ENCODE measurements around the gene SGMS1.

SGMS1 gene

DNA sequence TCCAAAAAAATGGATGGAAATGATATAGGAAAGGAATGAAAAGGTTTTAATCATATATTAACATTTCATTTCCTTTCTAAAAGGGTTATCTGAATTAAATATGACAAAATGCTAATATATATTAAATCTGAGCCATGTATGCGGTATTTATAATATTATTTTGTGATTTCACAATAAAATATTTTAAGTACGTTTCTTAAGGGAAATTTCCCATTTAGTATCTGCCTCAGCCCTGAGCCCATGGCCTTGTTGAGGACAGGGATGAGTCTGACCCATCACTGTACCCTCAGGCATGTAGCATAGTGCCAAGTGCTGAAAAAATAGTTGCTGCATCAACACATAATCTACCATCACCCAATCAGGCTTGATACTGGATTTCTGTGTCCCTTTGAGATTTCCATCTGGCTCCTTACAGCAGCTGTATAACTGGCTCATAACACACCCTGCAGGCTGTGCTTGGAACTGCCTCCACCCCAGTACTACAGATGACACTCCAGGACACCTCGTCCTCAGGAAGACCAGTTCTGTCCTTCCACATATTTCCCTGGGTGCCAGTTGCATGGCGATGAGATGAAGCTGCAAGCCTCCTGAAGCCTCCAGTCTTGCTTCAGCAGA lies 313.1 kb downstream of the SGMS1 start:
- H3K4me3 ChIP-seq (ENCODE audit: low read depth, low read length), result no peak overlapping the region
- TF ChIP-seq, protein P1, sequence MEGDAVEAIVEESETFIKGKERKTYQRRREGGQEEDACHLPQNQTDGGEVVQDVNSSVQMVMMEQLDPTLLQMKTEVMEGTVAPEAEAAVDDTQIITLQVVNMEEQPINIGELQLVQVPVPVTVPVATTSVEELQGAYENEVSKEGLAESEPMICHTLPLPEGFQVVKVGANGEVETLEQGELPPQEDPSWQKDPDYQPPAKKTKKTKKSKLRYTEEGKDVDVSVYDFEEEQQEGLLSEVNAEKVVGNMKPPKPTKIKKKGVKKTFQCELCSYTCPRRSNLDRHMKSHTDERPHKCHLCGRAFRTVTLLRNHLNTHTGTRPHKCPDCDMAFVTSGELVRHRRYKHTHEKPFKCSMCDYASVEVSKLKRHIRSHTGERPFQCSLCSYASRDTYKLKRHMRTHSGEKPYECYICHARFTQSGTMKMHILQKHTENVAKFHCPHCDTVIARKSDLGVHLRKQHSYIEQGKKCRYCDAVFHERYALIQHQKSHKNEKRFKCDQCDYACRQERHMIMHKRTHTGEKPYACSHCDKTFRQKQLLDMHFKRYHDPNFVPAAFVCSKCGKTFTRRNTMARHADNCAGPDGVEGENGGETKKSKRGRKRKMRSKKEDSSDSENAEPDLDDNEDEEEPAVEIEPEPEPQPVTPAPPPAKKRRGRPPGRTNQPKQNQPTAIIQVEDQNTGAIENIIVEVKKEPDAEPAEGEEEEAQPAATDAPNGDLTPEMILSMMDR (IDR thresholded peaks at IDR 0.05; ENCODE audit: low read depth, low read length, missing control alignments), result peak; percentile 79
- DNase-seq (ENCODE audit: low read depth), result no peak

GRCh38 chr10:50309342-50309741 lies 314.4 kb downstream of the SGMS1 start:
- no peak for DNase-seq (ENCODE audit: low read depth)
- TF ChIP-seq, protein P1 (IDR thresholded peaks at IDR 0.05; ENCODE audit: low read depth, low read length, missing control alignments), result no peak
- no peak overlapping the region for H3K4me3 ChIP-seq (ENCODE audit: low read depth, low read length)

- H3K4me3 ChIP-seq (ENCODE audit: low read depth, low read length), result no peak overlapping the region
- DNase-seq (ENCODE audit: low read depth), result no peak
- TF ChIP-seq, protein P1 (IDR thresholded peaks at IDR 0.05; ENCODE audit: low read depth, low read length, missing control alignments), result no peak
Observed at GRCh38 chr10:50304660-50305059, 319.1 kb downstream of the SGMS1 start.

DNA sequence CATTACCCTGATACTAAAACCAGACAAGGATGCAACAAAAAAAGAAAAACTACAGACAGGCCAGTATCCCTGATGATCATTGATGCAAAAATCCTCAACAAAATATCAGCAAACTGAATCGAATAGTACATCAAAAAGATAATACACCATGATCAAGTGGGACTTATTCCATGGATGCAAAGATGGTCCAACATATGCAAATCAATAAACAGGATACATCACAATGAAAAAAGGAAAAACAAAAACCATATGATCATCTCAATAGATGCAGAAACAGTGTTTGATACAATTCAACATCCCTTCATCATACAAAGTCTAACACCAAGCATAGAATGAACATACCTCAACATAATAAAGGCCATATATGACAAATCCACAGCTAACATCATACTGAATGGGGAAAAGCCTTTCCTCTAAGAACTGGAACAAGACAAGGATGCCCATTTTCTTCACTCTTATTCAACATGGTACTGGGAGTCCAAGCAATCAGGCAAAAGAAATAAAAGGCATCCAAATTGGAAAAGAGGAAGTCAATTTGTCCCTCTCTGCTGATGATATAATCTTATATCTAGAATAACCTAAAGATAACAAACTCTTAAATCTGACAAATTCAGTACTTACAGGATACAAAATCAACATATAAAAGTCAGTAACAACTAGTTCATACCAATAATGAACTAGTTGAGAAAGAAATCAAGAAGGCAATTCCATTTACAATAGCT lies 323.6 kb downstream of the SGMS1 start:
- DNase-seq (ENCODE audit: low read depth), result no peak
- TF ChIP-seq, protein P1 (IDR thresholded peaks at IDR 0.05; ENCODE audit: low read depth, low read length, missing control alignments), result no peak
- no peak overlapping the region for H3K4me3 ChIP-seq (ENCODE audit: low read depth, low read length)

- no peak for DNase-seq (ENCODE audit: low read depth)
- TF ChIP-seq, protein P1 (IDR thresholded peaks at IDR 0.05; ENCODE audit: low read depth, low read length, missing control alignments), result no peak
- no peak overlapping the region for H3K4me3 ChIP-seq (ENCODE audit: low read depth, low read length)
Observed at GRCh38 chr10:50295367-50295766, 328.4 kb downstream of the SGMS1 start.

- DNase-seq (ENCODE audit: low read depth), result no peak
- TF ChIP-seq, protein P1 (IDR thresholded peaks at IDR 0.05; ENCODE audit: low read depth, low read length, missing control alignments), result no peak
Observed at GRCh38 chr10:50294582-50294981, 329.2 kb downstream of the SGMS1 start.

More at GRCh38 chr10:50294582-50294981, 329.2 kb downstream of the SGMS1 start:
- H3K4me3 ChIP-seq (ENCODE audit: low read depth, low read length), result no peak overlapping the region
